ENCODE measurements around the gene TENT4A.

The TENT4A gene

DNA sequence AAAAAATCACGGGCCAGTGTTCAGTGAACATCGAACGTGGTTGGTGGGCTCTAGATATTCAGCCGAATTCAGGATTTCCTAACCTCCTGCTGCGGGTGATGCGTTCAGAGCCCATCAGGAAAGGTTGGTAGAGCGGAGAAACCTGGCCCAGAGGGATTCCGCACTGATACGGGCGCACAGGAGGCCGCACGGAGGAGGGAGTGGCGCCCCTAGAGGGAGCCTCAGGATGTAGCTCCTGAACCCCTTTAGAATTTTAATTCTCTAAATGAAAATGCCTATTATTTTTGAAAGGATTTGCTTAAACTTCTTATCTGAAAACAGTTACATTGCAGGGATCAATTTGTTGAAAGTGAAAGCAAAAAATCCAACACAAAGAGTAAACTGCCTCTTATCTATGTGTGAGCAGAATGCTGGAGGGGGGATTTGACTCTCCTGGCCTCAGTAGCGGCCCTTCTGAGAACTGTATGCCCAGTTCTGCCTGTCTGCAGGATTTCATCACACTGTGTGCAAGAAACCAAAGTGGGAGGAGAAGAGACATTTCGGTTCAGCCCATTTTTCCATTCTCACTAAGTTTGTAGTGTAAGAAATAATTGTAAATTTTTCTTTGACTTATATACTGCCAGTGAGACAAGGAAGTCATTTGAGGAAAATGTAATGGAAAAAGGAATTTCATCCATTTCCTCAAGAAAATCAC is 75.9 kb downstream of the TENT4A start:
- Histone ChIP-seq H3K4me1 (ENCODE audit: insufficient read depth, low read length) (no peaks in the 10 kb centered on the region), H3K27me3 (ENCODE audit: insufficient read depth, low read length) (0 out of 2 replicates have a peak, but pooled peaks cover 4% of the 10 kb centered on the region), H3K4me3 (ENCODE audit: low read length) (no peak overlapping the region), H3K9ac (ENCODE audit: low read depth, low read length) (no peak overlapping the region), H3K36me3 (ENCODE audit: insufficient read depth, low read length) (no peaks in the 10 kb centered on the region), H3K9me3 (ENCODE audit: insufficient read depth, low read depth, low read length) (no peaks in the 10 kb centered on the region), H3K27ac (ENCODE audit: low read depth, low read length) (no peak overlapping the region)
- WGBS = 91% methylated on average over 15 of the region's 15 CpGs

DNA sequence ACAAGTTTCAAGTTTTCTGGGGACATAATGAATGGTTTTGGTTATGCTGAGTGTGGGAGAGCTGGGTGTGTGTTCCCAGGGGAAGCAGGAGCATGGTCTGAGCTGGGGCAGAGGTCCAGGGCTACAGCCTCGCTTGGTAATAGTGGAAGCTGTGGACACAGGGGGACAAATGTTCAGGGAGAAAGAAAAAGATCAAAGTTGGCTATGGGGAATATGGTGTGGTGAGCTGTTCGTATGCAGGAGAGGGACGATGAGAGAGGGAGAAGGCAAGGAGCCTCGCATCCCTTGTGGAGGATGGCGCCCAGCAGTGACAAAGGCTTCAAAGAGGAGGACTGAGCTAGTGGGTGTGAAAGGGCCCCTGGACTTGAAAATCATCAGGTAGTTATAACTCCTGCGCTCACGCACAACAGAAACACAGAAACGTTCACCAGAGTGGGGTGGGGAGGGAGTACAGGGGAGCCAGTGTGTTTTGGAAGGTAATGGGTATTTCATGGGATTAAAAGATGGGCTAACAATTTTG is 77.2 kb downstream of the TENT4A start:
- H3K4me1 ChIP-seq (ENCODE audit: insufficient read depth, low read length) = no peaks in the 10 kb centered on the region
- WGBS = 78% methylated on average over 8 of the region's 8 CpGs
- 0 out of 2 replicates have a peak, but pooled peaks cover 4% of the 10 kb centered on the region for H3K27me3 ChIP-seq (ENCODE audit: insufficient read depth, low read length)
- H3K36me3 ChIP-seq (ENCODE audit: insufficient read depth, low read length) = no peaks in the 10 kb centered on the region
- H3K4me3 ChIP-seq (ENCODE audit: low read length) = no peak overlapping the region
- H3K9ac ChIP-seq (ENCODE audit: low read depth, low read length) = no peak overlapping the region
- H3K27ac ChIP-seq (ENCODE audit: low read depth, low read length) = no peak overlapping the region
- H3K9me3 ChIP-seq (ENCODE audit: insufficient read depth, low read depth, low read length) = no peaks in the 10 kb centered on the region

DNA sequence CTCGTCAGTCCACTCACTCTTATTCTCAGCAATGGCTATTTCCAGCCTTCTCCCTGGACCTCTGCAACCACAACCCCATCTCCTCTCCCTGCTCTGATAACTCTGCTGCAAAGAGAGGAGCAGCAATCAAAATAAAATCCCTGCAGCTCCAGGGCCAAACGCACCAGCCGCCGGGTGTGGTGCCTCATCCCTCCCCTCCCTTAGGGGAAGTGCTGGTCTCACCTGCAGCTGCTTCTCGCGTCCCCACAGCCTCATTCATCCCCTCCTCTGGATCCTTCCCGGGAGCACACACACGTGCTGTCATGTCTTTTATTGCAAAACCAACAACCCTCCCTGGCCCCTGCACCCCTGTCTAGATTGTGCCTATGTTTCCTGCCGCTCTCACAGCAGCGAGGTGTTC is 77.8 kb downstream of the TENT4A start:
- no peaks in the 10 kb centered on the region for H3K4me1 ChIP-seq (ENCODE audit: insufficient read depth, low read length)
- H3K9me3 ChIP-seq (ENCODE audit: insufficient read depth, low read depth, low read length) = no peaks in the 10 kb centered on the region
- no peaks in the 10 kb centered on the region for H3K36me3 ChIP-seq (ENCODE audit: insufficient read depth, low read length)
- H3K4me3 ChIP-seq (ENCODE audit: low read length) = no peak overlapping the region
- H3K9ac ChIP-seq (ENCODE audit: low read depth, low read length) = no peak overlapping the region
- WGBS = 72% methylated on average over 10 of the region's 10 CpGs
- no peak overlapping the region for H3K27ac ChIP-seq (ENCODE audit: low read depth, low read length)
- 0 out of 2 replicates have a peak, but pooled peaks cover 4% of the 10 kb centered on the region for H3K27me3 ChIP-seq (ENCODE audit: insufficient read depth, low read length)

DNA sequence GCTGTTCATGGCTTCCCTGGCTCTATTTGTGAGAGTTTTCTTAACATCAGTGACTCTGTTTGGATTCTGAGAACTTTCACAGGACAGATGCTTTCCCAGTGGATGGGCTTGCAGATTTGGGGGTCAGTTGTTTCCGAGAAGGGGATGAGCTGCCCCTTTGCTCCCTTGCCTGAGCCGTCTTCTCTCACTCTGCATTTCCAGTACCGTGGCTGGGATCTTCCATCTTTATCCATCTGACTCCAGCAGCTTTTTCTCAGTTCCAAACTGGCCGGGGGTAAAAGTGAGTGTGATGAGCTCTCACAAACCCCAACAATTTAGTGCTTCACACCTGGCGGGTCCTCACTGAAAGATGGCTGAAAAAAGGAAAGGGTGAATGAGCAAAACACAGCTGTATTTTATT is 79.1 kb downstream of the TENT4A start:
- H3K4me1 ChIP-seq (ENCODE audit: insufficient read depth, low read length) = no peaks in the 10 kb centered on the region
- no peaks in the 10 kb centered on the region for H3K9me3 ChIP-seq (ENCODE audit: insufficient read depth, low read depth, low read length)
- 0 out of 2 replicates have a peak, but pooled peaks cover 4% of the 10 kb centered on the region for H3K27me3 ChIP-seq (ENCODE audit: insufficient read depth, low read length)
- WGBS = 76% methylated on average over 3 of the region's 5 CpGs
- no peaks in the 10 kb centered on the region for H3K36me3 ChIP-seq (ENCODE audit: insufficient read depth, low read length)
- H3K9ac ChIP-seq (ENCODE audit: low read depth, low read length) = no peak overlapping the region
- no peak overlapping the region for H3K27ac ChIP-seq (ENCODE audit: low read depth, low read length)
- no peak overlapping the region for H3K4me3 ChIP-seq (ENCODE audit: low read length)

DNA sequence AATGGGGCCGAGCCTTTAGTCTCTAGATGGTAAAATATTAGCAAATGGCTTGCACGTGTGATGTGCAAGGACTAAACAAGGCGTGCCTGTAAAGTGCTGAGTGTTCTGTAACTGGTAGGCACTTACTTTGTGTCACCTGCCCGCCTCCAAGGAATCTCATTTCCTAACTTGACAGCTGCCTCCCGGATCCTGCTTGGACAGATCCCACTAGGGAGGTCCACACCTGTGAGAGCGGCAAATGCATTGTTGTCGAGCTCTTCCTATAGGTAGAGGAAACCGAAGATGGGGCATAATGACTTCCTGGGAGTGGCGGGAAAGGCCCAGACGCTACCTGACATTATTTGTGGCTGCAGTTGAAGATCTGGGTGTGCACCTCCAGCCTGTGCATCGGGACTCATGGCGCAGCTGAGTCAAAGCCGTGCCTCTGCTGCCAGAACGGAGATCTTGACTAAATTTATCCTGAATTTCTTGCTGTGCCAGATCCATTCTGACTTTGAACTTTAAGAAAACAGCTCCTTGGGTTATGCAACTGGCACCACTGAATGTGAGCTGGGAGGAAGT is 79.8 kb downstream of the TENT4A start:
- Histone ChIP-seq H3K27ac (ENCODE audit: low read depth, low read length) (no peak overlapping the region), H3K4me1 (ENCODE audit: insufficient read depth, low read length) (no peaks in the 10 kb centered on the region), H3K36me3 (ENCODE audit: insufficient read depth, low read length) (no peaks in the 10 kb centered on the region), H3K9ac (ENCODE audit: low read depth, low read length) (no peak overlapping the region; the same call in 1 of the 2 replicates), H3K27me3 (ENCODE audit: insufficient read depth, low read length) (0 out of 2 replicates have a peak, but pooled peaks cover 4% of the 10 kb centered on the region), H3K9me3 (ENCODE audit: insufficient read depth, low read depth, low read length) (no peaks in the 10 kb centered on the region), H3K4me3 (ENCODE audit: low read length) (no peak overlapping the region)
- WGBS = 90% methylated on average over 14 of the region's 14 CpGs

DNA sequence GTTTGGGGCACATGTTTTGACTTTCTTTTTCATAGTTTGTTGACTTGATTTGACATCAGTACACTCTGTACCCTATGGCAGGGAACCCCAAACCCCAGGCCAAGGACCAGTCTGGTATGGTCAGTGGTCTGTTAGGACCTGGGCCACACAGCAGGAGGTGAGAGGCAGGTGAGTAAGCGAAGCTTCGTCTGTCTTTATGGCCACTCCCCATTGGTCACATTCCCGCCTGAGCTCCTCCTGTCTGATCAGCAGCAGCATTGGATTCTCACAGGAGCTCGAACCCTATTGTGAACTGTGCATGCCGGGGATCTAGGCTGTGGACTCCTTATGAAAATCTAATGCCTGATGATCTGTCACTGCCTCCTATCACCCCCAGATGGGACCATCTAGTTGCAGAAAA is 88.0 kb downstream of the TENT4A start:
- no peak overlapping the region for H3K9ac ChIP-seq (ENCODE audit: low read depth, low read length)
- H3K36me3 ChIP-seq (ENCODE audit: insufficient read depth, low read length) = no peaks in the 10 kb centered on the region
- no peak overlapping the region for H3K4me3 ChIP-seq (ENCODE audit: low read length)
- H3K27me3 ChIP-seq (ENCODE audit: insufficient read depth, low read length) = no peaks in the 10 kb centered on the region
- H3K9me3 ChIP-seq (ENCODE audit: insufficient read depth, low read depth, low read length) = peaks cover 12% of the 10 kb centered on the region; the same call in 1 of the 2 replicates
- H3K4me1 ChIP-seq (ENCODE audit: insufficient read depth, low read length) = no peaks in the 10 kb centered on the region
- no peak overlapping the region for H3K27ac ChIP-seq (ENCODE audit: low read depth, low read length)
- WGBS = 94% methylated on average over 5 of the region's 5 CpGs

DNA sequence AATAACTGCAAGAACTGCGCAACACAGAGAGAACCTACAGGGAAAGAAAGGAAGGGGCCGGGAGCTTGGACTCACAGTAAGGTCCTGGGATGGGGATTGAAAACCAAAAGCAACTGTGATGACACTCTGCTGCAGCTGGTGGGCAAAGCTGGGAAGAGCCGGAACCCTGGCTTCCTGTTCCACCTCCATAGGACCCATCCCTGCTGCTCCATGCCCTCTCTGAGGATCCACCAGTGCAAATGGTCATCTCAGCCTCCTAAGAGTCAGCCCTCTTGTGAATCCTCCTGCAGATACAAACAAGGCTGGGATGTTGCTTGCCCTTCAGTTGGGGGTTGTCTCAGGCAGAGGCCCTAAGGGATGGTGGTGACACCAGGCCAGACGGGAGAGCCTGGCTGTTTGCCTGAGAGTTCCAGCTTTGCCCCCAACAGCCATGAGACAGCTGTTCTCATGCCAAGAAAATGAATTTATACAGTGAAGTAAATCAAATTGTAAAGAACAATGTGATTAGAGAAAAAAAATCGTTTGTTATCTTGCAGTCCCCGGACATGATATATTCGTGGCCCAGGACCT is 90.8 kb downstream of the TENT4A start:
- 94% methylated on average over 6 of the region's 7 CpGs for WGBS
- peaks cover 19% of the 10 kb centered on the region; the same call in 1 of the 2 replicates for H3K9me3 ChIP-seq (ENCODE audit: insufficient read depth, low read depth, low read length)
- no peak overlapping the region for H3K9ac ChIP-seq (ENCODE audit: low read depth, low read length)
- no peak overlapping the region for H3K4me3 ChIP-seq (ENCODE audit: low read length)
- no peaks in the 10 kb centered on the region for H3K36me3 ChIP-seq (ENCODE audit: insufficient read depth, low read length)
- no peaks in the 10 kb centered on the region for H3K27me3 ChIP-seq (ENCODE audit: insufficient read depth, low read length)
- no peaks in the 10 kb centered on the region for H3K4me1 ChIP-seq (ENCODE audit: insufficient read depth, low read length)
- no peak overlapping the region for H3K27ac ChIP-seq (ENCODE audit: low read depth, low read length)

DNA sequence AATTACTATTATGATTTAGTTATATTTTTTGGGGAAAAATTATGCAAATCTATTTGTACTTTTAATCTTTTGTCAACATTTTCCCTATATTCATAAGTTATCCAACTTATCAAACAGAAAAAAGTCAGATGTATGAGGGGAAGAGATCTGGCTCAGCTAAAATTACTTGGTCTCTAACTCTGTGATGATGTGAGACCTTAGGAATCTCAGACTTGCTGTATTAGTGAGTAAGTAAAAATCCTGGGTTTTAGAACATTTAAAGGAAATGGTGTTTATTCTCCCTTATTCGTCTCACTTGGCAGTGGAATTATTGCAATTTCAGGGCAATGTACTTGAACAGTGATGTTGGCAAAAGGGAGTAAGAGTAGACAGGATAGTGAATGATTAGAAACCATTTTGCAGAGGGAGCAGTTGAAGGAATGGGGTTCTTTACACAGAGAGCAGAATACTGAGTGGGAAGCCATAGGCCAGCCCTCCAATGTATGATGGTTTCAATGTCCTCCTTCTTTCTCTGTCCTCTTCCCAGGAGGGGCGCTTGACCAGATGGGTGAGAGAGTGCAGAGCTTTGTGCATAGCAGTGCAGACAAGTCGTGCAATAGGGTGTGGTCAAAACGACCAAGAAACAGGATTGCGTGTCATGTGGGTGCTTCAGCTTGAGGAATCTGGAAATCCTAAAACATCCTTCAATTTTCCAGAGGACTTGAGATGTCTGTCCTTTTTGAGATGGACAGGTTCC is 91.7 kb downstream of the TENT4A start:
- no peaks in the 10 kb centered on the region for H3K27me3 ChIP-seq (ENCODE audit: insufficient read depth, low read length)
- WGBS = 74% methylated on average over 5 of the region's 5 CpGs

DNA sequence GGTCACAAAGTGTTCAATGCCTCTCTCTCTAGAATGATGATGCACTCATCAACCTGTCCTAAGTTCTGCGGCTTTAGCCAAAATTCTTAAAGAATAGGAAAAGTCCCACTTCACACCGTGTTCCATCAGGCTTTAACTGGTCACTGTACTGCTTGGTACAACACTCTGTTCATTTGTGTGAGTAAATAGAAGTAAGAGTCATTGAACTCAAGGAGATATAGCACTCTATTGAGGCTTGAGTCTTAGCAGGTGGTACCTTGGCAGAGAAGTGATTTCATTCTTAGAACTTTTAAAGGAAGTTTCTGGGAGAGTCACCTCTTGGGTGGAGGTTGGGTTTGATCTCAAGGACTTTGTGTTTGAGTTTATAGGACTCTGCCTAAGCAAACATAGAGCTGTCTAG is 92.6 kb downstream of the TENT4A start:
- H3K9ac ChIP-seq (ENCODE audit: low read depth, low read length) = no peak overlapping the region
- no peak overlapping the region for H3K4me3 ChIP-seq (ENCODE audit: low read length)
- peaks cover 19% of the 10 kb centered on the region; the same call in 1 of the 2 replicates for H3K9me3 ChIP-seq (ENCODE audit: insufficient read depth, low read depth, low read length)
- no peaks in the 10 kb centered on the region for H3K27me3 ChIP-seq (ENCODE audit: insufficient read depth, low read length)
- WGBS = 98% methylated on average over 2 of the region's 2 CpGs
- no peaks in the 10 kb centered on the region for H3K36me3 ChIP-seq (ENCODE audit: insufficient read depth, low read length)
- no peak overlapping the region for H3K27ac ChIP-seq (ENCODE audit: low read depth, low read length)
- no peaks in the 10 kb centered on the region for H3K4me1 ChIP-seq (ENCODE audit: insufficient read depth, low read length)

More for the DNA sequence above, 91.7 kb downstream of the TENT4A start:
- Histone ChIP-seq H3K4me1 (ENCODE audit: insufficient read depth, low read length) (no peaks in the 10 kb centered on the region), H3K9me3 (ENCODE audit: insufficient read depth, low read depth, low read length) (peaks cover 19% of the 10 kb centered on the region; the same call in 1 of the 2 replicates), H3K27ac (ENCODE audit: low read depth, low read length) (no peak overlapping the region), H3K4me3 (ENCODE audit: low read length) (no peak overlapping the region), H3K9ac (ENCODE audit: low read depth, low read length) (no peak overlapping the region), H3K36me3 (ENCODE audit: insufficient read depth, low read length) (no peaks in the 10 kb centered on the region)
